ENCODE measurements around the gene DPT. TPM values are rescaled to one million over a fixed set of nuclear protein-coding genes. Genes with fewer than 3 reads are reported as not detected.

The DPT gene
- total RNA-seq: 2.4 and 10.2 TPM in 2 replicates

GRCh38 chr1:168728473-168729404 is at the start of gene DPT:
Gene DPT, minus strand, starts transcription at chr1:168729206. Its CDS starts 32 bp downstream, at chr1:168729174.

Other genes starting within 250 kb of the DPT start
- not detected in 2 replicates for gene XCL2, start 185.2 kb downstream of the DPT start, total RNA-seq
- gene XCL1, start 152.6 kb downstream of the DPT start, total RNA-seq: not detected in 2 replicates

Data from hair follicle dermal papilla cell (primary cell).